Activated T-cell treated with anti-CD3 and anti-CD28 coated beads for 48 hours (primary cell): ENCODE results near the gene PCTP.

Experiments used
- DNase-seq: peaks from one replicate; pipeline ENCODE4 v3.0.0-alpha.2; 2020; ENCODE audit warnings: low read depth

PCTP gene

GRCh38 chr17:55757659-55758058 is 6.8 kb downstream of the PCTP start:
- no peak for DNase-seq

DNA sequence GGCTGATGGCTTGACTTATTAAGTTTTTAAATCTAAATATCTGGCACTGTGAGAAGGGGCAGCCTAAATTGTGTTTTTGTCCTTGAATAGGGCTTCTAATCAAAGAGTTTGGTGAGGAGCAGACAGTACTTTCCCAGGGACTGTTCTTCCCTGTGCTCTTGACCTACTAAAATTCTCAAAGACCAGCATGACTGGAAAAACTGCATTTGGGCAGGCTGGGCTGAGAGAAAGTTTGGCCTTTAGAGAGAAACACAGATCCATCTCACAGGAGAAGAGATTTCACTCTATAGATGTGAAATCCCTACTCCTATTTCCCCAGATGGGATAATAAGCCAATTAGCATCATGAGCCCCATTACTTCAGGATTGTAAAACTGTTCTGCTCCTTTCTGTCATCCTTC is 7.3 kb downstream of the PCTP start:
- DNase-seq, result no peak

GRCh38 chr17:55760643-55761355 is 9.9 kb downstream of the PCTP start:
- no peak for DNase-seq

GRCh38 chr17:55762086-55762858 is 11.4 kb downstream of the PCTP start:
- DNase-seq, result no peak

- DNase-seq, result no peak
Observed at GRCh38 chr17:55763856-55764255, 13.0 kb downstream of the PCTP start.

- DNase-seq, result no peak
Observed at GRCh38 chr17:55764610-55765009, 13.8 kb downstream of the PCTP start.

- DNase-seq, result no peak
Observed at GRCh38 chr17:55765472-55765871, 14.6 kb downstream of the PCTP start.

GRCh38 chr17:55768936-55769624 is 18.2 kb downstream of the PCTP start:
- no peak for DNase-seq

- DNase-seq, result no peak
Observed at GRCh38 chr17:55769625-55770000, 18.8 kb downstream of the PCTP start.

- DNase-seq, result no peak
Observed at GRCh38 chr17:55770196-55770870, 19.5 kb downstream of the PCTP start.

DNA sequence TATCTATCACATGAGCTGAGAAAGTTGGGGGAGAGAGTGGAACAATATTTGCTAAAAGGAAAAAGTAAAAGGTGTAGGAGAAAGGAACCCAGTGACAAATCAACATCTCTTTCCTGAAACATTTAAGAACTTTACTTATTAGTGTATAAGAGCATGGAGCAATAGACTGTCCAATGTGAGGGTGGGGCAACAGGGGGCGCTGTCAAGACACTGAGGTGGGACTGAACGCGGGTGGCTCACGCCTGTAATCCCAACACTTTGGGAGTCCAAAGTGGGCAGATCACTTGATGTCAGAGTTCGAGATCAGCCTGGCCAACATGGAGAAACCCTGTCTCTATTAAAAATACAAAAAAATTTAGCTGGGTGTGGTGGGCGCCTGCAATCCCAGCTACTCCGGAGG is 21.2 kb downstream of the PCTP start:
- DNase-seq, result no peak

DNA sequence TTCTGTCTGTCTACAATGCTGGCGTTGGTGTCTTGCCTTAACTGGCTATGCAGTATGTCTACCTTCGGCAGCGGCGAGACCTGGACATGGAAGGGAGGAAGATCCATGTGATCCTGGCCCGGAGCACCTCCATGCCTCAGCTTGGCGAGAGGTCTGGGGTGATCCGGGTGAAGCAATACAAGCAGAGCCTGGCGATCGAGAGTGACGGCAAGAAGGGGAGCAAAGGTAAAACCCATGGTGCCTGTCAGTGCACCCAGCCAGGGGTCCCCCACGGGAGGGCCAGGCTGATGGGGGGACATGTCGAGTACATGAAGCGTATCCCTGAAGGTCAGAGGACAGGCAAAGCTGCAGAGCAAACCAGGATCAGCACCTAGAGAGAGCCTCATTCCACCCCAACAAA is 22.8 kb downstream of the PCTP start:
- DNase-seq, result no peak

DNA sequence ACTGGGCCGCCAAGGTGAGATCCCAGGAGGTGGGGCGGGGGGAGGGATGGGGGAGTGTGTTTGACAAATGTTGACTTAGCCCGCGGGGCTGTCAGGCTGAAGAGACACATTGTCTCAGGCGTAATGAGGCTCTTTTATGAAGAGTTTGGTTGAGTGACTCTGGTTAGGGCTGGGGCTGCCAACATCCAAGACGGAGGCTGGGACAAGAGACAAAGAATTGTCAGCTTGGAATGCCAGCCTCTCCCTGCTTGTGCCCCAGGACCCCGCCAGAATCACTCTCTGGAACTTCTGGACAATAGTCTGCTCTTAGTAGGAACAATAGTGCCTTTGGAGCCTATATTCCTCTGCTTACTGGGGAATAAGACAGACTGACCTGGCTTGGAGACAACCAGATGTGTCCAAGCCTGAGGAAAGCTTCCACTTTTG is 24.0 kb downstream of the PCTP start:
- DNase-seq, result no peak

DNA sequence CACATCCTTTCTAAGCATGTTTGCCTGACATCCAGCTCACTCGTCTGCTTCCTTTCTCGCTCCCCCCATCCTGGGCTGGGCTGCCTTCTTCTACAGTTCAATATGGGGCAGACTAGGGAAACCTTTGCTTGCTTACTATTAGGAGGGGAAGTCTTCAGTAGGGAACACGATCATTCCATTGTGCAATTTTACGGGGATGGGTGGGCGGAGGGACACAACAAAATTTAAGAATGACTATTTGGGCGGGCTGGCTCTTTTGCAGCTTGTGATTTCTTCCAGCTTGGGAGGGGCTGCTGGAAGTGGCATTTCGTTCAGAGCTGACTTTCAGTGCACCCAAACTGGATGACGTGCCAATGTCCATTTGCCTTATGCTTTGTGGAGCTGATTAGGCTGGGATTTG is 25.4 kb downstream of the PCTP start:
- DNase-seq, result no peak

- DNase-seq, result no peak
Observed at GRCh38 chr17:55777471-55777971, 26.7 kb downstream of the PCTP start.

- DNase-seq, result no peak
Observed at GRCh38 chr17:55778389-55779118, 27.7 kb downstream of the PCTP start.

DNA sequence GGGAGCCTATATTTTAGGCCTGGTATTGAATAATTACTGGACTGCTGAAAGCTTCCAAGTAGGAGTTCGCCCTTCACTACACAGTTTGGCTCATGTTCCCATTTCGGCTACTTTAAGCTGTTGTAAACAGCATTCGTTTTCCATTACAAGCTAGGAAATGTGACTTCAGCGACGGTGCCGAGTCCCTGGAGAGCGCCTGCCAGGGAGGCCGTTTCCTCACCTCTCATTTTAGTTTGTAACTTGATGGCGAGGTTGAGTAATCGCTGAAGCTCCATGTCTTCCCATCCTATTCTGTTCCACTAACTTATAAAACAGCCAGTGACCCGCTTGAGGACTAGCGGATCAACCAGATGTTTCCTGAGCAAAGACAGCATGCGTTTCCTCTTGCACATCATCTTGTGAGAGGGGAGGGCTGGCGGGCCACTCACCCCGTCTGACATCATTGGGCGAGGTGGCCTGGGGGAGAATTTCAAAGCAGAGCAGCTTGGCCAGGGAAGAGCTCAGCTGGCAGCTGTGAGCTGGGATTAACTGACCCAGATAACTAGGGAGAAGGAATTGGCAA is 32.9 kb downstream of the PCTP start:
- DNase-seq, result no peak

DNA sequence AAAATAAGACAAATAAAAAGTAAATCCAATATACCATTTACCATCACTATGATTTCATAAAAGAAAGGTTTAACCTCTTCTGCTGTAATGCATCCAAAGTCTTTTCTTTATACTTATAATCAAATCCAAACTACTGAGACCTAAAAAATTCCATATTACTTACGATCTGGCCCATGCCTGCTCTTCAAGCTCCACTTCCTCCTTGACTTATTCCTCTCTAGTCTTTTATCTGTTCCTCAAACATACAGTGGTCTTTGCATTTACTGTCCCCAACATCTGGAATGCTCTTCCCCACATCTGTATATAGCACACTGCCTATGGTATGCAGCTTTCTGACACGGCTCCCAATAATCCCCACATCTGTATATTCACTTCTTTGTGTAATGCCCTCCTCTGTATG is 33.8 kb downstream of the PCTP start:
- DNase-seq, result no peak

- DNase-seq, result no peak
Observed at GRCh38 chr17:55785181-55785580, 34.3 kb downstream of the PCTP start.

DNA sequence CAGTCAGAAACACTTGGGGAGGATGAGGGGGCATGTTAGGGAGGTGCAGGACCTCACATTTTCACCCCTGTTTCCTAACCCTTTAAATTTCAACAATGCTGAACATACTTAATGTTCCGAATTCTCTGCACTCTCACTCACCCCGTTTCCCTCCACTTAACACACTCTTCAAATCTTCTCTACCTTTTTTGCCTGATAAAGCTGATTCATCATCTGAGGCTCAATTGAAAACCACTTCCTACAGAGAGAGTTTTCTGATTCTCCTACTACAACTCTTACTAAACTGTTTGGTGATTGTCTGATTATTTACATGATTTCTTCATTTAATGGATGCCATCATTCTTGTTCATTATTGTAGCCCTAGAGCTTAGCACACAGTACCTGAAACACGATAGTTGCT is 42.4 kb downstream of the PCTP start:
- DNase-seq, result no peak

- DNase-seq, result no peak
Observed at GRCh38 chr17:55794725-55795482, 44.1 kb downstream of the PCTP start.
